Tibial nerve (tissue), 3 donors: Measurements from ENCODE around the gene THOC6.

Experiments used
- CTCF ChIP-seq, 5 experiments: fragments of 200-600 bp in 3 of 5; fragments of 450-650 bp in 2 of 5; sonication (generic) in 3 of 5; IDR thresholded peaks; one replicate each; pipeline ENCODE4 v1.5.1; 2016 to 2019; ENCODE audit warnings: antibody characterized with exemption in 5 of 5, mild to moderate bottlenecking in 3 of 5, moderate library complexity in 2 of 5
- POLR2A ChIP-seq, 2 donors: fragments of 450-650 bp; IDR thresholded peaks; one replicate each; pipeline ENCODE4 v1.6.1; 2017; ENCODE audit warnings: antibody characterized with exemption in 2 of 2, mild to moderate bottlenecking in 2 of 2, moderate library complexity in 2 of 2

DNA sequence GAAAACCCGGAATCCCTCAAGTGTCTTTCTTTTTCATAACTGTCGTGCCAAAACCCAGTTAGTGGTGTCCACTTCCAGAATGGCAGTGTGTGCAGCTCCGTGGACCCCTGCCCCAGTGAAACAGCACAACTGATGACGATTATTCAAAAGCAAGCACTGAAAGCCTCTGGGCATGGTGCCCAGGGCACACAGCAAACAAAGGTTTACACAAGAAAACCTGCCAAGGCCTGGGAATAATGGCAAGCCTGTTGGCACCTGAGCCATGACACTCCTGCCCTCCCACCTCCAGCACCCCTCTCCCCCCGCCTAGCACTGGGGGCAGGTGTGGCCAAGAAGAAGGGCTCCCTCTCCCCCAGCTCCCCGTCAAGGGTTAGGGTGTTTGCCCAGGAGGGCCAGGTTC lies 46.4 kb upstream of the THOC6 start:
- TF ChIP-seq POLR2A (IDR thresholded peaks at IDR 0.05) (no peak), CTCF (IDR thresholded peaks at IDR 0.05) (no peak)
